Measurements from ENCODE around the gene MET.
"Not testable (repeated sequence)": the region's sequence is repeated elsewhere in the genome, so short reads cannot be mapped to it uniquely, and the experiment has no call there.

The MET gene

GRCh38 chr7:116698930-116699721, 27.1 kb downstream of the MET start:
- DNase-seq (ENCODE audit: low spot score), result no peak

DNA sequence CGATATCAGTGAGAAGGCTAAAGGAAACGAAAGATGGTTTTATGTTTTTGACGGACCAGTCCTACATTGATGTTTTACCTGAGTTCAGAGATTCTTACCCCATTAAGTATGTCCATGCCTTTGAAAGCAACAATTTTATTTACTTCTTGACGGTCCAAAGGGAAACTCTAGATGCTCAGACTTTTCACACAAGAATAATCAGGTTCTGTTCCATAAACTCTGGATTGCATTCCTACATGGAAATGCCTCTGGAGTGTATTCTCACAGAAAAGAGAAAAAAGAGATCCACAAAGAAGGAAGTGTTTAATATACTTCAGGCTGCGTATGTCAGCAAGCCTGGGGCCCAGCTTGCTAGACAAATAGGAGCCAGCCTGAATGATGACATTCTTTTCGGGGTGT, 27.7 kb downstream of the MET start:
- DNase-seq (ENCODE audit: low spot score), result no peak

- DNase-seq (ENCODE audit: low spot score), result no peak
These were observed 30.2 kb downstream of the MET start for GRCh38 chr7:116702046-116702785.

- no peak for DNase-seq (ENCODE audit: low spot score)
These were observed 32.7 kb downstream of the MET start for GRCh38 chr7:116704650-116705228.

- no peak for DNase-seq (ENCODE audit: low spot score)
These were observed 33.4 kb downstream of the MET start for GRCh38 chr7:116705419-116705818.

GRCh38 chr7:116706668-116707126, 34.7 kb downstream of the MET start:
- no peak for DNase-seq (ENCODE audit: low spot score)

DNA sequence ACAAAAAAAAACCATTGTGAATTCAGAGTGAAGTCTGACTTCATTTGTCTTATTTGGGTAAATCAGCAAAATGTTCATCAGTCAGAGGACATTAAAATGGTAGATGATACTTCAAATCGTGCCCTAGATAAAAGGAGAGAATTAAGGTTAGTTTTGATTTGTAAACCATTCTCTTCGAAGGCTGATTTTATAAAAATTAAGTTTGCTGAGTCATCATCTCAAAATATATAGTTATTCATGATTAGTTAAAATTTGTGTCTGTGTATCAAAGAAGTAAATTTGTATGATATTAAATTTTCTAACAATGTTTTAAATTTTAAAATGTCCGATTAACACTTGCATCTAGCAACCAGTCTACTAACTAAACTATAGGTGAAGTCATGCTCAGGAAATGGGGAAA, 35.3 kb downstream of the MET start:
- DNase-seq (ENCODE audit: low spot score), result no peak

DNA sequence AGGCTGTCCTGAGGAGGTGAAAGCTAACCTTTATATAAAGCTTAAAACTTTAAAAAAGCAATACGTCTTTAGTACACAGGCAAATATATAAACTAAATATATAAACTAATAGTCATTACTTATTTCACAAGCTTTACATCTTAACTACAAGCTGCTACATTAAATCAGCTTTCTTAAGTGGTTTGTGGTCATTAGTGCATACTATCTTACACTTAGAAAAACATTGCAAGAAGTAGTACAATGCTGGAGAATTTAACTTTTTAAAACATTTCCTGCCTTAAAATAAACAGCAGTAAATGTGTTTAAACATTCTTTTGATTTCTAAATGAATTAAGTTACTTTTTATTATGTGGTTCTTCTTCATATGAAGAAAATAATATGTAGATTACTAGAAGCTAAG, 36.3 kb downstream of the MET start:
- DNase-seq (ENCODE audit: low spot score), result no peak

DNA sequence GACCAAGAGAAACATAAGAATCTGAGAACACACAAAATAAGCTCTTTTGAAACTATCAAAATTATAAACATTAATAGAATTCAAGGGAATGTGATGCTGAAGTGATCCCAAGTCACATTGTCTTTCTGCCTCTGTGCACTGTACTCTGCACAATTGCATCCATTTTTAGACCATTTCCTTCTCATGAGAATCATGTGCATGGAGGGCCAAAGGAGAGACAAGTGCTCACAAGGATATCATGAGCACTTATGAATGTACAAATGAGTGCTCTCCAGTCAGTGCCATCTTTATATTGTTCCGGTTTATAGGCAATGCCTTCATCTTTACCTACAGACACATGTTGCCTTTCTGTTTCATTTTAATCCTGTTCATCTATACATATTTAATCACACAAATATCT, 36.9 kb downstream of the MET start:
- DNase-seq (ENCODE audit: low spot score), result no peak

DNA sequence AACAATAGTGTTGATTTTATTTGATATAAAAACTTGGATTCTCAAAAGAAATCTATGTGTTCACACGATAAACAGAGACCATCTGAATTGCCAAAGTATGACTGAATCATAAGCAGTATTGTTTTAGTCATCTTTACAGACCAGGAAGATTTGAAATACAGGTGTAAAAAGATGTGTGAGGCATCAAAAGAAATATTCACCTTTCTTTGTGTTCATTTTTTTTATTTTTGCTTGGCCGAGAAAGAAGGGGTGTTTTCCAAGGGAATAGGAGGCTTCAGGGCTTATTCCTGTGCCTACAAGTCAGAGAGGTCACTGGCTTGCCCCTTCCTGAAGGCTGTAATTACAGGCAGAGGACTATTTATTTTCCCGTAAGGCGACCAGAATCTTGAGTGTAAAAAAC, 37.3 kb downstream of the MET start:
- no peak for DNase-seq (ENCODE audit: low spot score)

DNA sequence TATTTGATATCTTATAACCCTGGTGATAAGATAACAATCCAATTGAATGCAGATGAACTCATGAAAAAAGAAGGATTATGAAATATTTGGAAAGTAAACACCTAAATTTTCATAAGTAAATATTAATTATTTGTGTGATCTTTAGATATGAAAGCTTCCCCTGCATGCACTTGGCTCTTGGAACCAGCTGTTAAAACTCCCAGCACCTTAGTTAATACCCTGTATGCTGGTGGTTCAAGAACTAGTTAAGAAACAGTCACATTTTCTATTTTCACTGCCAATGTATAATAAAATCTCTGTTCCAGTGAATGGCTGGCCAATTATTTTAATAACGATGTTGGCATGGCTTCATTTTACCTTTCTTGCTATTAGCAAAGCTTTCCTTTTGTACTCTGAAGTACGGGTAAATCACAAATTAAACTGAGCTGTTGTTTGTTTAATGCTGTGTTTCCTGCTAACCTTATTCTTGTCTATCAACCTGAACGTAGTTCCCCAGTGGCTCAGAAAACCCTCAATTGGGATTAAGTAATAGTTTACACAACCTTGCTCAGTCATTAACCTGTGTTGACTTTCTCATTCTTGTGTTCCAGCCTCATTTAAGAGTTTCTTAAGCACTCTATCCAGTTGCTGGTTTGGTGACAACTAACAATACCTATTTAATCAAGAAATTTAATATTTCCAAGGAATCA, 38.9 kb downstream of the MET start:
- no peak for DNase-seq (ENCODE audit: low spot score)

DNA sequence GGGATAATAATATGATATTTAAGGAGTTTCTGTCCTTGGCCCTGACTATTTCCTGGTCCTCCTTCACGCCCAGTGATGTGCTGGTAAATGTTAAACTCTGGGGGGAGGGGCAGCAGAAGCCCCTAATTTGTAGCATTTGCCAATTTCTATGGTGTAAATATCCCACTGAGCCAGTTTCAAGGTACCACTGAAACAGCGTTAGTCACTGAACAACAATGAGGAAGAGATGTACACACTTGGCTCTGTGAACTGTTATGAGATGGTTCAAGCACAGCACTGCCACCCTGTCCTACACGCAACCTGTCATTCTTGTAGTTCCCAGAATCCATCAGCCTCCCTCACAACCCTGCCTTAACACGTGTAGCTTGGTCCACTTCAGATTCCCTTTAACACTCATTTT, 39.8 kb downstream of the MET start:
- DNase-seq (ENCODE audit: low spot score), result no peak

DNA sequence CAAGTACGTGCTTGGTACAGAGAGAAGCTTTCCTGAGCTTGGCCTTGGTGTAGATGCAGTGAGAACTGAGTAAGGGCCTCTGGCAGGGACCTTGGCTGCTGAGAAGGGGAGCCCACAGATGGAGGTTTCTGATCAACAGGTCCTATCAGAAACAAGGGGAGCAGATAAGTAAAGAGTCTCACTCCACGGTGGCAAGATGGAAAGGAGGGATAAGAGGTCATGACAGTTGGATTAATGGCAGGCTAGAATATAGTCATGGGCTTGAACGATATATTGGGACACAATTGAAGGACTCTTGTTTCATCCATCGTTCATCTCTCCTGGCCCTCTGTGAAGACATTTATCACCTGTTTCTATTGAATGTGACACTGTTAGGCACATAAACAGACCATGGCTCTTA, 41.5 kb downstream of the MET start:
- no peak for DNase-seq (ENCODE audit: low spot score)

DNA sequence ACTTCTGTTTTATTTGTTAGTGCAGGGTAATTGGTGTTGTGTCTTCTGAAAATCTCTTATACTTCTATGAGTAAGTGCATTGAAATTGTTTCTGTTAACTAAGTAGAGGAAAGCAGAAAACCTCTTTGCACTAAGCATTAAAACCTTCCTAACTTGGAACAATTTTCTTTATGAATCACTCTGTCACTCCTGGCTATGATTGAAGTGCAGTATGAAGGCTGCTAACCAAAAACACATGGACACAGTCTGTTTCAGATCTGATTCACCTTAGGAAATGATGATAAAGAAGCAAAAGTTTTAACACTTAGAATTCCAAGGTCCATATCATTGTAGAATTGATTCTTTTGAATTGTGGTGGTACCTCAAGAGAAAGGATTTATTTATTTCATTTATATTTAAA, 41.9 kb downstream of the MET start:
- DNase-seq (ENCODE audit: low spot score), result no peak

GRCh38 chr7:116715077-116715476, 43.1 kb downstream of the MET start:
- no peak for DNase-seq (ENCODE audit: low spot score)

GRCh38 chr7:116717137-116717536, 45.1 kb downstream of the MET start:
- no peak for DNase-seq (ENCODE audit: low spot score)

GRCh38 chr7:116723959-116724529, 52.0 kb downstream of the MET start:
- DNase-seq (ENCODE audit: low spot score), result not testable (repeated sequence)

GRCh38 chr7:116724560-116725231, 52.7 kb downstream of the MET start:
- DNase-seq (ENCODE audit: low spot score), result no peak

DNA sequence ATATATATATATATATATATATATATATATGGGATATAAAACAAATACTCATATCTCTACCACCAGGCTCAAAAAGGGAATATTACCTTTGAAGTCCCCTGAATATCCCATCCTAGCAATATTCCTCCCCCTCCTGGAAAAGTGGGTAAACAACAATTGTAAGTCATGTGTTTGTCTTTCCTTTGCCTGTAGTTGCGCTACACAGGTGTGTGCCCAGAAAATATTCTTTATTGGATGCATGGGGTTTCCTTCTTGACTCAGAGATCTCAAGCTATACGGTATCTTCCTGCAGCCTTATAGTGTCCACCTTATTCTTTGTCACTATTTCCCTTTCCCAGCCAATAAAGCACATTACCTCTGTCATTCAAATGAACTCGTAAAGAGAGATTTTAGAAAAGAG, 54.2 kb downstream of the MET start:
- no peak for DNase-seq (ENCODE audit: low spot score)

DNA sequence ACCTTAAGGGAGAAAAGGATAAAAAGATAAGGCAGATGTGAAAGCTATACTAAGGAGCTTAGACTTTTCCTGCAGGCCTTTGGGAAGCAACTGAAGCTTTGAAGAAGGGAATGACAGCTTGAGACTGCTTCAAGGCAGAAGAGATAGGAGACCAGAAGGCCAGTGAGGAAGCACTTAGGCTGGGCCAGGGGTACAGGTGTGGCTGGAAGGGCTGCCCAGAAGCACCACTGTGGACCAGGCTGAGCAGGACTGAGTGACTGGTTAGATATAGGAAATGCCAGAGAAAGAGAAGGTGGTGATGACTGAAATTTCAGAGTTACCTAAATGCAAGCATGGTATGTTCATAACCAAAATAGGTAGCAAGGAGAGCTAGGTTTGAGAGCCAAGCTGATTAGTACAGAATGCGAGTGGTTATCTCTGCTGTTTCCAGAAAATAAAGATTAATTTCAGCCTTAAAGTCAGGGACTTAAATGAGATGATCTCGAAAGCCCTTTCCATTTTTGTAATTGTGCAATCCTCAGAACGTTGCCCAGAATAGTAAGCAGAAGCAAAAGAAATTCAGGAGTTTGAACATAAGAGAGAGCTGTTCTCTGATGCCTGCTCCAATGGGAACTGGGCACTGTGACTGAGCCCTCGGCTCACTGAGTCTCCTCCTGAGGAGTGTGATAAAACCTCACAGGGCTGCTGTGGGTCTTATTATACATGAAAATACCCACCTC, 54.9 kb downstream of the MET start:
- no peak for DNase-seq (ENCODE audit: low spot score)

DNA sequence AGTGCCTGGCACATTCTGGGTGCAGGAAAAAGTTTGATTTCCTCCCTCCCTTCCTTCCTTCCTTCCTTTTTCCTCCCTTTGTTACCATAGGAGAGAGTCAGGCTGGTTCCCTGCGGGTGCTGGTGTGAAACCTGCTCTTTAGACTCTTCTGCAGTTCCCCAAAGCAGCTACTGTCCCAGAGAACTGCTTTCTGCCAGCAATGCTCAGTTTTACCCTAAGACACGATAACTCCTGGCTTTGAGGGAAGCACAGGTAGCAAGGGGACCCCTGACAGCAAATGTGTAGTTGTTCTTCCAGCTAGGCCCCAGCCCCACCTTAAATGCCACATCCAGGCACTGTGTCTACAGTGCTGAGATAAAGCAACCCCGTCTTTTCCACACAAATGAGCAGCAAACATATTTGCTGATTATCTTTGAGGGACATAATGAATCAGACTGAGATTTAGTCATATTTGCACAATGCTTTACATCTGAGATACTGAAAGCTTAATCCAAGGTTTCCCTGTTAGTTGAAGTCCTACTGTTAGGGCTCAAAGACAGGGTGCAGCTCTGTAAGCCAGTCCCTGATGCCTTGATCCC, 55.5 kb downstream of the MET start:
- DNase-seq (ENCODE audit: low spot score), result no peak

All from putamen (tissue), 1 donor.